HG02981 (cell line): ENCODE measurements around the gene TCFL5.

ENCODE experiments used
- ATAC-seq: cut with Tn5 transposase; IDR thresholded peaks from one replicate; pipeline ENCODE4 v1.9.1; 2021; ENCODE audit warnings: mild to moderate bottlenecking, moderate library complexity; ENCODE audit not compliant: unreplicated experiment

TCFL5 gene

DNA sequence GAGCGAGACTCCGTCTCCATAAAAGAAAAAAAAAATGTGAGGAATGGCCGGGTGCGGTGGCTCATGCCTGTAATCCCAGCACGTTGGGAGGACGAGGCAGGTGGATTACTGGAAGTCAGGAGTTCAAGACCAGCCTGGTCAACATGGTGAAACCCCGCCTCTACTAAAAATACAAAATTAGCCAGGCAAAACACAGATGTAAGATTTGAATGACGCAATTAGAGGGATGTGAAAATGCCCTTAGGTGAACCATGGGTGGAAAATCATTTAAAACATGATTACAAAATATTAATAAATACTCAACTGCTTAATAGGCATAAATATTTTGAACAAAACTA, 23.9 kb downstream of the TCFL5 start:
- ATAC-seq, result peak; percentile 6

DNA sequence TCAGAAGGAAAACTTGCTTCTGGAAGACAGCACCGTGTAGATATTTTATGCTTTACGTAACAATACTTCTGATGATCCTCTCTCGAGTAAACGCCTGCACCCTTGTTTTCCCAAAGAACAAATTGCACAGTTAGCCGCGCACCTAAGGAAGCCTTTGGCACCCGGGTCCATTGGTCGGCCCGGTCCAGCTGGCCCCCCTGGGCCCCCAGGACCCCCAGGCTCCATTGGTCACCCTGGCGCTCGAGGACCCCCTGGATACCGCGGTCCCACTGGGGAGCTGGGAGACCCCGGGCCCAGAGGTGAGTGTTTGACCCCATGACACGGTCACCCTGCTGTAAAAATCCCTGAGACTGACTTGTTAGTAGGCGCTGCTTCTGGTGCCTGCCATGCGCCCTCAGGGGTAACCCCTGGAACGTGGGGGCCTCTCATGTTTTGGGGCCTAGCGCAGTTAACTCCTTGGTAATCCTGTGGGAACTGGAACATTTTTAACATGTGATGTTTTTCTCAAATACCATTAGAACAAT, 24.6 kb downstream of the TCFL5 start:
- no peak for ATAC-seq

DNA sequence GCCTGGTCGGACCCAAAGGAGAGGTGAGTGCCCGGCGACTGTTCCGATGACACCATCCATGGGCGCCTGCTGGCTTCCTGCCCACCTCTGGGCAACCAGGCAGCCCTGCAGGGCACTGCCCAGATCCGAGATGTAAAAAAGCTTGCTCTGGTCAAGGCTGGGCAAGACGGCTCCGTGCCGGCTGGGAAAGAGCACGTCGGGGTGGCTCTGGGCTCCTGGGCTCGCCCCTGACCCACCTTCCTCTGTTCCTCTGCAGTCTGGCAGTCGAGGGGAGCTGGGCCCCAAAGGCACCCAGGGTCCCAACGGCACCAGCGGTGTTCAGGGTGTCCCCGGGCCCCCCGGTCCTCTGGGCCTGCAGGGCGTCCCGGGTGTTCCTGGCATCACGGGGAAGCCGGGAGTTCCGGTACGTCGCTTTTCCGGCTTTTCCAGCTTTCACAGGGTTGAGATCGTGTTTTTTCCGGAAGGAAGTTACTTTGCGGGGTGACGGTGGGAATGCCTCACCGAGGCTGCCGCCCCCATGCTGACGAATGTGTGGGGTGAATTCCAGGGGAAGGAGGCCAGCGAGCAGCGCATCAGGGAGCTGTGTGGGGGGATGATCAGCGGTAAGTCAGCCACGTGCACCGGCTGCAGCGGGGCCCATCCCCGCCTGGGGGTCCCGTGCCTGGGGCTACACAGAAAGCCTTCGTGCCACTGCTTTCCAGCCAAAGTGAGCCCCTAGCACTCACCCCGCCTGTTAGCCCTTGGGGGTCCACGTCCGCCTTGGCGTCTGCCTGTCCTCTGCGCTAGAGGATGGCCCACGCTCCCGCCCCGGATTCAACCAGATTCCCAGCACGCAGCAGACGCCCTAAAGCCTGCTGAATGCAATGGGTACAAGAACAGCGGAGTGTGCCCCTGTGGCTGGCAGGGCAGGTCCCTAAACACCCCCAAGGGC, 25.4 kb downstream of the TCFL5 start:
- no peak for ATAC-seq

DNA sequence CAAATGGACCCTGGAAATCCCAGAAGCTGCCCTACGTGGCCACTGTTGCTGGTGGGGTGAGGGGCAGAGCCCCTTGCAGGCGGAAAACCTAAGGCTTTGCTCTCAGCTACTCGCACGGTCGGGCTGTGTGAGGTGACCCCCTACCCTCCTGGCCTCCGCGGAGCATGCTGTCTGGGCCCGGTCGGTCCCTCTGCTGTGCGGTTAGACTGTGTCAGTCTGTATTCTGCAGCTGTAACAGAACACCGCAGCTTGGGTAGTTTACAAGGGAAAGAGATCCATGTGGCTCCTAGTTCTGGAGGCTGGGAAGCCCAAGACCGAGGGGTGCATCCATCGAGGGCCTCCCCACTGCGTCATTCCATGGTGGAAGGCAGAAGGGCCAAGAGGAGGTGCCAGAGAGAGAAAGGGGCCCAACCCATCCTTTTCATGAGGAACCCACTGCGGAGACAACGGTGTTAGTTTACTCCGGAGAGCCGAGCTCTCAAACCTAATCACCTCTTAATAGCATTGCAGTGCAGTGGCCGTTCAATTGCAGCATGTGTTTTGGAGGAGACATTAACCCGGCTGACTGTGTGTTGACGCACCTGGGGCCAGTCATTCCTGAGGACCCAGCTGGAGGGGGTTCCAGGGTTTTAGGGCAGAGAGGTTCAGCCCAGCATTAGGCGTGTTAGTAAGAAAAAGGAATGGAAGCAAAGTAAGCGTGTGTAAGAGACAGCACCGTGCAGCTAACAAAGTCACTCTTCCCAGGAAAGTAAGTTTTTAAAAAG, 26.5 kb downstream of the TCFL5 start:
- ATAC-seq, result no peak

DNA sequence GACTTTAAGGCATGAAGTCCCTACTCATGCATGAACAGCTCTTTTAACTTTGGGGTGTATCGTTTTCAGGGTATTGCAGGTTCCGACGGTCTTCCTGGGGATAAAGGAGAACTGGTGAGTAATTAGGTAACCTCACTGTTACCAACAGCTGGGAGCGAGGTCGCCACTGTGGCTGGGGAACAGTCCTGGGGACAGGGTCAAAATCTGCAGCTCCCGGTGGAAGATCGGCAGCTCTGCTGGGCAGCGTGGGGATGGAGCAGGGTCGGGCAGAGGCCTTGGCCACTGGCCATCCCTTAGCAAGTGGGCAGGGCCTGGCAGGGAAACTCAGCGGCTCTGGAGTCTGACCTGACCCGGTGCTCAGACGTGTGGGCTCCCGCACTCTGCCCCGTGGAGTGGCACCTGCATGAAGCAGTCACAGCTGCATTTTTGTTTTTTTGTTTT, 28.7 kb downstream of the TCFL5 start:
- no peak for ATAC-seq

- ATAC-seq, result no peak
Observed at GRCh38 chr20:62832212-62832922, 29.3 kb downstream of the TCFL5 start.

DNA sequence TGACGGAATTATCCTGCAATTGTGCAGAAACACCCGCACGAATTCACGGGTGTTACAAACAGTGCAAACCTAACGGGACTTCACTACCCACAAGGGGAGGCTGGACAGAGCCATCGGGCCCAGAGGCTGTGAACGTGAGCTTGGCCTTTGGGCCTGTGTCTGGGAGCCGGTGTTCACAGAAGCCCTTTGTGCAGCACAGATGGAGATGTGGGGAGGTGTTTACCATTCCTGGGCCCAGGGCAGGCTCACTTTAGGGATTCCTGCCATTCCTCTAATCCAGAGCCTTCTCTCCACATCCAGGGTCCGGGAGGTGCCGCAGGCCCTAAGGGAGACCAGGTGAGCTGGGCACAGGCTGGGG, 29.8 kb downstream of the TCFL5 start:
- ATAC-seq, result no peak

DNA sequence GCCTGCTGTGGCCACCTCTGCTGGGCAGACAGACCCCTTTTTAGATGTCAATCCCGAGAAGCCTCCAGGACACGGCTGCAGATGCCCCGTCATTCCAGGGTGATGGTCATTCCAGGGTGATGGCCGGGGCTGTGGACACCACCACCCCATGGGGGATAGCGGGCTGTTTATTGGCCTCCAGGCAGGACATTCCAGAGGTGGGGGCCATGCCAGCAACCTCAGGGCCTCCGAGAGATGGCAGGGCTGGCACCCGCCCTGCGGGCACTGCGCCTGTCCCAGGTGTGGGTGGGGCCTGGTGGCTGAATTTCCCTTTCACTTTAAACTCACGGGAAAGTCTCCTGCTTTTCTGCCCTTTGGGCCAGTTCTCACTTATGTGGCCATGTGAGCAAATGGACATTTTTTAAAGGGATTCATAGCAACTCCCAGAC, 30.2 kb downstream of the TCFL5 start:
- no peak for ATAC-seq

DNA sequence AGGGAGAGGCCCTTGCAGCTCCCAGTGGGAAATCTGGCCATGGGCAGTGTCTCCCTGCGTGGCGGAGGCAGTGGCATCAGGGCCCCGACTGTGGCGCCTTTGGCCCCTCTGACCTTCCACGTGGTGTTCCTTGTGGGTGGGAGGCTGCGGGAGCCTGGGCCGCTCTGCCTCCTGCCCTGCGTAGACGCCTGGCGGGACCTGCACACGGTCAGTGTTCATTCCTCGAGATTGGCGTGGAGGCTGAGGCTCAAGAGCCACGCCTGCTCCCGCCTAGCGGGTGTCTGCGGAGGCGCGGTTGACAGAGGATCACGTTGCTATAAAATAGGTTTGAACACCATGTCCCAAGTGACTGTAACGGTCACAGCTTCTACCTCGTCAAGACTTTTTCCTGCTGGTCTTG, 30.8 kb downstream of the TCFL5 start:
- no peak for ATAC-seq

DNA sequence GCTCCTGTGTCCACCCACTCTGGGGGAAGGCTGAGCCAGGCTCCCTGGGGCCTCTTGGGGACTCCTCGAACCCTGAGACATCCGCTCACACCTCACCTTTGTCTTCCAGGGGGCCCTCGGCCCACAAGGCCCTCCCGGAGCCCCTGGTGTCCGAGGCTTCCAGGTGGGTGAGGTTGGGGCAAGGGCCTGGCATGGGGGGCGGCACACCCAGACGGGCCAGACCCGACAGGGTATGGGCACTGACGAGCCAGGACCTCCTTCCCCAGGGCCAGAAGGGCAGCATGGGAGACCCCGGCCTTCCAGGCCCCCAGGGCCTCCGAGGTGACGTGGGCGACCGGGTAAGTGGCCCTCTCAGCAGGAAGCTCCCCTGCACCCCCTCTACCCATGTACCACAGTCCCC, 31.4 kb downstream of the TCFL5 start:
- ATAC-seq, result no peak

DNA sequence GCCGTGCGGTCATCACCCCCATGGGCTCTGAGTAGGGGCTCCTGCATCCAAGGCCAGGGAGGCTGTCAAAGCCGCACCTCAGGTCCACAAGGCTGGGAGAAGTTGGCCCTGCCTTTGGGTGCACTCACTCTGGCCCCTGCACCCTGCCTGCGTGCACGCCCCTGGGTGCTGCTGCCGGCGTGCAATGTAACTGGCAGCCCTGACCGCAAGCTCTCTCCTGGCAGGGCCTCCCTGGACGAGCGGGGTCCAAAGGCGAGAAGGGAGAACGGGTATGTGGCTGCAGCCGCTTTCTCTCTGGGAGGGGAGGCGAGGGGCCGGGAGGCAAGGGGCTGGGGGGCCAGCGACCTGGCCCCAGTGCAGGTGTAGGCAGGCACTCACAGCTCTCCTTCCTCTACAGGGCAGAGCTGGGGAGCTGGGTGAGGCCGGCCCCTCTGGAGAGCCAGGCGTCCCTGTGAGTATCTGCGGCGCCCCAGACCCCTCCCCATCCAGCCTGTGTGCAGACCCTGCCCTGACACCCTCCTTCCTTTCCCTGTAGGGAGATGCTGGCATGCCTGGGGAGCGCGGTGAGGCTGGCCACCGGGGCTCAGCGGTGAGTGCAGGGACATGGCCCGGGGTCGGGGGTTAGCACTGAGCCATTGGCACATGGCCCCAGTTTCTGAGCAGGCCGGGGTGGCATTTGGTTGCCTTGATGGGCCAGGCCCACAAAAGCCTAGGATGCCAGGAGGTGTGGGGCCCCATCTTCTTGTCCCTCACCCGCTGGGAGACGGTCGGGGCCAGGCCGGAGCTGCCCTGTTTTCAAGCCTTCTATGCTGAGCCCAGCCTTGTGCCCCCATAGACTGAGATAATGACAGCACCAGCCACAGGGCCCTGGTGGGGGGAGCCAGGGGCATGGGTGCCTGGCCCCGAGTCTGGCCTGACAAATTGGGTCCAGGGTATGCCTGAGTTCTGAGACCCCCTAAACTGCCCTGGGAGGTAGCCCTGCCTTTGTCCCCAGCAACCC, 32.1 kb downstream of the TCFL5 start:
- no peak for ATAC-seq

DNA sequence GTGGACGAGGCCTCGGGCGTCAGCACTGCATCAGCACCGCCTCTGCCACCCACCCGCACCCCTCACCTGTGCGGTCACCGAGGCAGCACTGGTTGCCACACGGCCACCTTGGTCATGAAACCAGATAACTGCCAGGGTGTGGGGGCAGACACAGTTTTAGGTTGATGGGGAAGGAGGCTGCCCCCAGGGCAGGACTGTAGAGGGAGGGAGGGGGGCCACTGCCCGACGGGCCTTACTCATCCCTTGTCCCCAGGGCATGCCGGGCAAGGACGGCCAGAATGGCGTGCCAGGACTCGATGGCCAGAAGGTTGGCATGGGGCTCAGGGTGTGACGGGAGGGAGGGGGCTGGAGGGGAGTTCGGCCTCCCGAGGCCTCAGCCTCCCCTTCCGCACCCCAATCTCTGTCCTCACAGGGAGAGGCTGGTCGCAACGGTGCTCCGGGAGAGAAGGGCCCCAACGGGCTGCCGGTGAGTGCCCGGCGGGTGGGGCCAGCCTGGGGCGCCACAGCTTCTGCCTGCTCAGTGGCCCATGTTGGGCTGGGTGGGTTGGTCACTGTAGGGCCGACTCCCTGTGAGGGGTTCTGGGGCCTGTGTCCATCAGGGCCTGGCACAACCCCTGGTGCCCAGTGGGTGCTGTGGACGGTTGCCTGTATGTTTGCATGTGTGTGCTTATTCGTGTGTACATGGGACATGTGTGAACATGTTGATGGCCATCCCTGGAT, 33.0 kb downstream of the TCFL5 start:
- ATAC-seq, result no peak

DNA sequence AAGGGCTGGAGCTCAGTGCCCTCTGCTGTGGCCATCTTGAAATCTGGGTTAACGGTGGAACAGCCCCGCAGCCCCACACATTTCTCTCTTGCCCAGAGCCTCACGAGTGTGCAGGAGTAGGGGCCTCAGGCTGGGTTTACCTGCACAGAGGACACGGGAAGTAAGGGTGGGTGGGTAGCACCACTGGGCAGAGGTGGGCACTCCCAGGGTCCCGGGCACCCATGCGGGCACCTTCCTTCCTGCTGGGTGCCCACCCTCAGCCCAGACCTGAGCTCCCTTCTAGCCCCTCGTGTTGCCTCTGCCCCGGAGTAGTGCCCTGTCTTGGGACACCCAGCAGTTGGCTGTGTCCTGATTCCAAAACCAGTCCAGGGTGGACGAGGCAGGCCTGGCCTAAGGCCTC, 33.6 kb downstream of the TCFL5 start:
- ATAC-seq, result no peak

DNA sequence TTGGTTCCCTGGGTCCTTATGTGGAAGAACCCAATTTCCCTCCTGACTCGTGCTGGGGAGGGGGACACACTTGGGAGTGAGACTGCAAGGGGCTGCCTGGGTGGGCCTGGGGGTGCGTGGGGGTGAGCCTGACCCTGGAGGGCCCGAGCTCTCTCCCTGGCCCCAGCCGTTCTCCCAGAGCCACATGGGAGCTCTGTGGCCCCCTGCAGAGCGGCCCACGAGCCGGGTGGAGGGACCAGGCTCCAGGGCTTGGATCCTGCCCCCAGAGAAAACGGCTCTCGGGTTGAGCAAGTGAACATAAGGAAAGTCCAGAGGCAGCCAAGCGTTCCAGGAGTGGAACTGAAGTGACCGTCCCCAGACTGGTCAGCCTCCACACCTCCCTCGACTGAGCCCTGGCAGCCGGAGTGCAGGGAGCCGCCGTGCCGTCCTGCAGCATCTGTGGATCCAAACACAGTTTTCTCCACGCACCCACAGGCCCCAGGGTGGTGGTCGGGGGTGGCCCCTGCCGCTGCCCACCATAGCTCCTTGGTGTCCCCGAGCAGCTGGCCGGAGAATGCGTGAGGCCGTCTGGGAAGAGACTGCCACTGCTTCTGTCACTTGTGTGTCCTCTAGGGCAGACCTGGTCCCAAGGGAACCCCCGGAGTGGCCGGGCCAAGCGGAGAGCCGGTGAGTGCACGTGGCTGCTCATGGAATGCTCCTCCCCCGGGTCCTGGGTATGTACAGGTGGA, 34.1 kb downstream of the TCFL5 start:
- no peak for ATAC-seq

DNA sequence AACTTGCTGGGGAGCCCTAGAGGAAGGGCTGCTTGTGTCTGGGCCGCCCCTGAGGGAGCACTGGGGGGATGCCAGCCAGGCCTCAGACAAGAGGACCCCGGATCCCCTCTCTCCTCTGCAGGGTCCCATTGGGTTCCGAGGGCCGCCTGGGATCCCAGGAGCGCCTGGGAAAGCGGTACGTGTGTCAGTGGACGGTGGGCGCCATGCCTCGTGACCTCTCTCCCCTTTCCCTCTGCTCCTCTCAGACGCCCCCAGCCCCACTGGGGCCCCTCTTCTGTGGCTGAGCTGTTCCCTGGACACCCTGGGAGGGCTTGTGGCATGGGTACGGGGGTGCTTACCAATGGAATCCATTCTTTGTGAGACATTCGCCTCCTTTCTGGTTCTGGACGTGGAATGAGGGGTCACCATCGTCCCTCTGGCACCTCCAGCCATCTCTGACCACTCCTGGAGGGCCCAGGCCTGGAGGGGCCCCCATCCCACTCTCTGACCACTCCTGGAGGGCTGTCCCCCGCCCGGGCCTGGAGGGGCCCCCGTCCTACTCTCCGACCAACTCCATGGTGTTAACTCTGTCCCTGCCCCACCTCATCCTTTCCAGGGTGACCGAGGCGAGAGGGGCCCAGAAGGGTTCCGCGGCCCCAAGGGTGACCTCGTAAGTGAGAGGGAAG, 34.8 kb downstream of the TCFL5 start:
- ATAC-seq, result no peak

- ATAC-seq, result no peak
Observed at GRCh38 chr20:62825986-62826645, 35.5 kb downstream of the TCFL5 start.

- ATAC-seq, result no peak
Observed at GRCh38 chr20:62825333-62825985, 36.2 kb downstream of the TCFL5 start.
